ENCODE data around the gene IFT122.

Gene IFT122

GRCh38 chr3:129548104-129548965 is 108.3 kb downstream of the IFT122 start:
- no peak for DNase-seq

- DNase-seq = no peak
These were observed 109.2 kb downstream of the IFT122 start for GRCh38 chr3:129549006-129549800.

DNA sequence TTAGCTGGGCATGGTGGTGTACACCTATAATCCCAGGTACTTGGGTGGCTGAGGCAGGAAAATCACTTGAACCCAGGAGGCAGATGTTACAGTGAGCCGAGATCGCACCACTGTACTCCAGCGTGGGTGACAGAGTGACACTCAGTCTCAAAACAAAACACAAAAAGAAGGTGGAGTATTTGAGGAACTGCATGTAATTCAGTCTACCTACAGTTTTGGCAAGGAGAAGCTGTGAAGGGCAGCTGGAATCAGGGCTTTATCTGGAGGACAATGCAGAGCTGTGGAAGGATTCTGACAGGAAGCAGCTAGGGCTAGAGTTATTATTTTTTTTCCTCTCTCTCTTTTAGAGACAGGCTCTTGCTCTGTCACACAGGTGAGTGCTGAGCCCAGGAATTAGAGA is 109.8 kb downstream of the IFT122 start:
- DNase-seq = no peak

DNA sequence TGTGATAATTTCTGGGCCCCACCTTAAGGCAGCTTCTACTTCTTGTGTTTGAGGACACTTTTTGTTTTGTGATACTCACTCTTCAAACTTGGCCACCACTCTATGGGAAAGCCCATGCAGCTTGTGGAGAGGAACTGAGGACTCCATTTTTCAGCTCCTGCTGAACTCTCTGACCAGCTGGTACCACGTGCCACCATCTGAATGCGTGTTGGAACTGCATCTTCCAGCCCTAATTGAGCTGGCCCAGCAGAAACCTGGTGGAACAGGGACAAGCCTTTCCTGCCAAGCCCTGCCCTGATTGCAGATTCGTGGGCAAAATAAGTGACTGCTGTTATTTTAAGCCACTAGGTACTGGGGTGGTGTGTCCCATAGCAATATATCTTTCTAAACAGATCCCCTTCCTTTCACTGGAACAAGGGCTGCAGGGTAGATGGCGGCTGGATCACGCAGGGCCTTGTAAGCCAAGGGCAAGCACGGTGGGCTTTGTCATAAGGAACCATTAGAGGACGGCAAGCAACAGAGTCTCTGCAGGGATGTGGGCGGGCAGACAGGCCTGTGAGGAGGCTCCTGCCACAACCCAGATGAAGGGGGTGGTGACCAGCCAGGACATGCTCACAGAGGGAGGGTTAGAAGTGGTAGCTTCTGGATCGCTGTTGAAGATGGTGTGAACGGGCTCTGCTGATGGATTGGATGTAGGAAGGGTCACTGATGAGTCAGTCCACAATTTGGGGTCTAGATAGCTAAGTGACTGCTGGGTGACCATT is 112.4 kb downstream of the IFT122 start:
- no peak for DNase-seq

- no peak for DNase-seq
These were observed 113.1 kb downstream of the IFT122 start for GRCh38 chr3:129553171-129553570.

- no peak for DNase-seq
These were observed 113.7 kb downstream of the IFT122 start for GRCh38 chr3:129553719-129554118.

GRCh38 chr3:129554356-129555152 is 114.5 kb downstream of the IFT122 start:
- DNase-seq = no peak

DNA sequence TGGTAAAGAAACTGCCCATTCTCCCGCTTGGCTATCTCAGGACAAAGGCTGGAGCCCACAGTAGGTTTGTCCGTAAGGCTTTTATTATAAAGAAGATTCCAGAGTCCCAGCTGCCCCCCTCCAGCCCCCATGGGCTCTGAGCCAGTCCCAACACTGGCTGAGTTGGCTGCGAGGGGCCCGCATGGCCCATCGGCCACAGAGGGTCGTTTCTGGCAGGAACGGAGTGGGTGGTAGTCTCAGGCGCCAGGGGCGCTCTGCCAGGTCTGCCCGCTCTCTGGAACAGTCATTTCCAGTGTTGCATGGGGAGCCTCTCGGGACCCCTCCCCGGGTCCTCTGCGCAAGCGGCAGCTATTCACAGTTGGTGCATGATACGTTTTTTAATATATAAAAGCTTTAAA is 115.1 kb downstream of the IFT122 start:
- DNase-seq = no peak

DNA sequence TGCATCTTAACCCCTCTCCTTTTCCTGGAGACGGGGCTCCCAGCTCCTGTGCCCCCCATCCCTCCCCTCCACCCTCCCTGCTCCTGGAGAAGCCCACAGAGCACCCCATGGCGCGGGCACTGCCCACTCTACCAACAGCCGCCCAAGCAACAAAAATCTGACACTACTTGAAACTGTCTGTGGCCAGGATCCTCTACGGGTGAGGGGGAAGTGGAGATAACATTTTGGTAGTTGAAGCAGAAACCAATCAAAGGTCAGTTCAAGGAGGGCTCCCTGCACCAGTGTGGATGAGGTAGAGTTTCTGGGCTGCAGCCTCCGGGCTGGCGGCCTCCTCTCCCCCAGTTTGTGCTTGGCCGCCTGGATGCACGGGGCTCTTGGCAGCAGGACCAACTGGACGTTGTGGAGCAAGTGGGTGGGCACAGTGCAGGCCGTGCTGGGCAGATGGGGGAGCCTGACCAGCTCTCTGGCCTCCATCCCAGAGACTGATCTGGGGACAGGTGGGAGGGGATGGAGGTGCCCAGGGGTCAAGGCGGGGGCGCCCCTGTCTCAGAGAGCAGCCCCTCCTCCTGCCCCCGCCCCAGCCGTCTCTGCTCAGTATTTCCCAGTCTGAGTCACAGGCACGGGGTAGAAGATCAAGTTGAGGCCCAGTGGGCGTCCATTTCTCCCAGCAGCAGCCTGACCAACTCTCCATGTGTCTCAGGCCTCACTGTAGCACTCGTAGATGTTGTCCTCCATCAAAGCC is 115.8 kb downstream of the IFT122 start:
- DNase-seq = no peak

DNA sequence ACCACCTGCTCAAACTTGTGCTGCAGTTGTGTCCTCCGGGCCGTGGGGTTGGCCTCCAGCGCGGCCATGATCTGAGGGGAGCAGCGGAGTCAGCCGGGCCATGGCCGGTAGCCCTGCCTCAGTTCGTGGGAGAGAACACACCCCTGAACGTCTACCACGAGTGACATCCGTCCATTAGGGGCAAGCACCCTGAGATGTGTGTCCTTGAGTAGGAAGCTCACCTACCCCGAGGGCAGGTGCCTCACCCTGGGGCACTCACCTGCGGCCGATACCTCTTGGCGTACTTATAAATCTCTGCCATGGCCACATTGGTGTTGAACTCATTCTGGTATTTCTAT is 116.3 kb downstream of the IFT122 start:
- no peak for DNase-seq

DNA sequence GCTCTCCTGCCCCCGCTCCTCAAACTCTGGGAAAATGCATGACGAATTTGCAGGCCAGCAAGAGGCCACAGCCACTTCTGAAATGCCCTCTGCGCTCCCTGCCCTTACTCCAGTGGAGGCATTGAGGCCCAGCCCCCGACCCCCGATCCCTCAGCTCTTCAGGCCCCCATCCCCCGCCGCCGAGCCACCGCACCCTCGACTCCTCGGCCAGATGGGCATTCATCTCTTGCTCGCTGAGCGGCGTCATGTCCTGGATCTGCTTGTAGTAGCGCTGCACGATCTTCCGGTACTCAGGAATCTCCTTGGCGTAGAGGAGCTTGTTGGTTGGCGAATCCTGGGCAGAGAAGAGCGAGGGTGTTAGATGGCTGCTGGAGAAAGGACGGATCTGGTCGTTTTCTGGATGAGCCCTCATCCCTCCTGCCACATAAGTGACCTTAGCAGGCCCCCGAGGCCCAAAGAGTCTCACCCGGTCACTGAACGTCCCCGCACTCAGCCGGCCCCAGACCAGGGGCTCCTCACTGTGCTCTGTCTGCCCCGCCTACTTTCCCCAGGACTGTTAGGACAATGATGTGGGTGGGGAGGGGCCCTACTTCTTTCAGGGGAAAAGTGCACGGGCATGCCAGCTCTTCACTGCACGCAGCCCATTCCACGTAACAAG is 117.0 kb downstream of the IFT122 start:
- DNase-seq = no peak

GRCh38 chr3:129557548-129557894 is 117.5 kb downstream of the IFT122 start:
- no peak for DNase-seq

DNA sequence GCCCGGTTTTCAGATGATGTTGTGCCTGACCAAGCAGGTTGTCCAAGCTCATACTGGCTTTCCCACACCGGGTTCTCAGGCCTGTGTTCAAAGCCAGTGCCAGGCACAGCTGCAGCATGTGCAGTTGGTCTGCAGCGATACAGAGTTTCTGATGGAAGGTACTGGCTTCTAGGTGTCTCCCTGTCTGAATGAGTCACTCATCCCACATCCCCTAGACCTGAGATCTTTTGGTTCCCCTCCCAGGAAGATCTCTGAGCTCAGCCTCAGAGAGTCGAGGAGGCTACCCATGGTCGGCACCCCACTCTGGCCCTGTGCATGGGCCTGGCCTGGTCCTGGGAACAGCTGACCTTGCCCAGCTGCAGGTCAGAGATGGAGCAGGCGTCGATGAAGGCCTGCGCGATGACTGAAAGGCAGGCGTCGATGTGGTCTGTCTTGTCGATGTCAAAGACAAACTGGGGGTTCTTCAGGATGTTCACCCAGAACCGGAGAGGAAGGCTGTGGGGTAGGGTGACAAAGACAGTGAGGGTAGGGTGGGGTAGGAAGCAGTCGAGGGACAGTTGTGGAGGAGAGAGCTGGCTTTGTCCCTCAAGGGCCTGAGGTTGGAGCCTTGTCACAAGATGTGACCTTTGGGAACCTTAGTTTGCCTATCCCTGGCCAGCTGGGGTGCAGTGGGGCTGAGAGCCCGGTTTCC is 118.2 kb downstream of the IFT122 start:
- DNase-seq = no peak

DNA sequence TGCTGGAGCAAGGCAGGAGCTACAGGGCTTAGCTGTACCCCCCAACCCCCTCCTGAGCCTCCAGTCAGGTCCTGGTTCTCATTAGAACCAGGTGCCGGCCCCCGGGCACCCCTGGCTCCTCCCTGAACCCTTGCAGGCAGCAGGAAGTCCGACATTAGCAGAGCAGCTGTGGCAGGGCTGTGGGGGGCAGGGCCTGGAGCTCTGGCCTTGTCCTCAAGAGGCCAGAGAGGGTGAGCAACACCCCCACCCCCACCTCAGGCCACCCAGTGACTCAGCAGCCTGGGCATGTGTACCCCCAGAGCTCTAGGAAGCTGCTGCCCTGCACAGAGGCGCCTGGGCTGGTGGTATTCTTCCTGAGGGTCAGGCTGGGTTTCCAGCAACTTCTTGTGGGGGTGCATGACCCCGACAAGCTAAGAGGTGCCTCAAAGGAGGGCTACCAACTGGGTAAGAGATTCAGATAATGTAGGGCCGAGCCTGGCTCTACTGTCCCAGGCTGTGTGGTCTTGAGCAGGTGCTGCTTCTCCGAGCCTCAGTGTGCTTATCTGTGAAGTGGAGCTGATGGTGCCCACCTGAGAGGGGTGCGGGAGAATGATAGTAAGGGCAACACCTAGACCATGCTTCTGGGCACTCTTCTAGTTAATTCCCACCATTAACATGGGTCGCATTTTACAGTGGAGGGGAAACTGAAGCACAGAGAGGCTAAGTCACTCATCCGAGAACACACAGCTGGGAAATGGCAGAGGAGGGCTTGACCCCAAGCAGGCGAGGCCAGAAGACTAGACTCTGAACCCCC is 118.9 kb downstream of the IFT122 start:
- DNase-seq = no peak

DNA sequence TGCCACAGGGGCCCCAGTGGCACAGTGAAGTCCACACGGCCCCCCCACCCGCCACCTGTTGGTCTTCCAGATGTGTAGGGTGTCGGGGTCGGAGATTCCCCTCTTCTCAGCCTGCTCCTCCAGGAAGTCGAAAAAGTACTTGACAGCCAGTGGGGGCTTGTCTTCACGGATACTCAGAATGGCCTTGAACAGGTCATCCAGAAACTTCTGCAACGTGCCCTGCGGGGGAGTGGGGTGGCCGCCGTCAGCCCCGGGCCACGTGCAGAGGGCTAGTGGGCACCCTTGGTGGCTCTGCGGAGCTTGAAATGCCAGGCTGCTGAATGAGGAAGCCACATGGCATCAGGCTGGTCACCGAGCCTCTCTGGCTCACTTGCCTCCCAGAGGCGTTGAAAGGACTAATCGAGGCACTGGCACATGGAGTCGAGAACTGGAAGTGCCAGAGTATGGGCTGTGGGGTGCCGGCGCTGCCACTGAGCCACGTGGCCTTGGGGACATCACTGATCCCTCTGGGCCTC is 119.6 kb downstream of the IFT122 start:
- DNase-seq = no peak

DNA sequence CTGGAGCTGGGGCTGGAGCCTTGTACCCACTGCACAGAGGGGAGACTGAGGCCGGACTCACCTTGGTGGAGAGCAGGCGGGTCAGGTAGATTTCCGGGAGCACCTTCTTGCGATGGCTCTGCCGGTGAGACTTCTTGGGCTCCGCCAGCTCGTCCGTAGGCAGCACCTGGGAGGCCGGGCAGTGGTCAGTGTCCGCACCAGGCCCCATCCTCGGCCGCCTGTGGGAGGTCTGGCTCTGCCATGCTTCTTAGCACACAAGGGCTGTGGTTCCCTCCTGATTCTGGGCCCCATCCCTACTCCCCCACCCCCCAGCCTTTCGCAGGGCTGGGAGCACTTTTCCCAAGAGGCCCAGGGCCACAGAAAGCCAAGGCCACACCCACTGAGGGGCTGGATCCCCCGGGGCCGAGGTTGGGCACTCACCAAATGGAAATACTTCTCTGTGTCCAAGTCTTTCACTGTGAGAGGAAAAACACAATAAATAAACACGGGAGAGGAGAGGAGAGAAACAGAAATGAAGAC is 120.3 kb downstream of the IFT122 start:
- no peak for DNase-seq

- DNase-seq = no peak
These were observed 121.0 kb downstream of the IFT122 start for GRCh38 chr3:129560911-129561594.

GRCh38 chr3:129561619-129562248 is 121.7 kb downstream of the IFT122 start:
- DNase-seq = no peak

All from activated CD4-positive, alpha-beta T cell treated with anti-CD3 and anti-CD28 coated beads, Interleukin-2, amount 50 U/mL, for 4 hours (primary cell).